Tibial artery (tissue), 4 donors: ENCODE data around the gene TBC1D1.

Experiments
- DNase-seq, 2 donors: peaks; one replicate each; pipeline ENCODE4 v3.0.0-alpha.2; 2019
- H3K27ac ChIP-seq, 2 donors: fragments of 200-600 bp; sonication (generic) in 1 of 2; 1 replicate in 1 of 2; 2 replicates in 1 of 2; pipeline ENCODE4 v1.5.1; 2018 to 2019; ENCODE audit warnings: mild to moderate bottlenecking in 1 of 2
- H3K27me3 ChIP-seq, 2 donors: fragments of 200-600 bp; sonication (generic) in 1 of 2; one replicate each; pipeline versions ENCODE4 v1.5.1 to v1.6.0; 2016 to 2019
- H3K36me3 ChIP-seq, 3 donors: fragments of 200-600 bp; sonication (generic) in 2 of 3; one replicate each; pipeline ENCODE4 v1.5.1; 2016 to 2019; ENCODE audit warnings: mild to moderate bottlenecking in 2 of 3
- H3K4me1 ChIP-seq, 4 donors: fragments of 200-600 bp; sonication (generic) in 2 of 4; 1 replicate in 3 of 4; 2 replicates in 1 of 4; pipeline ENCODE4 v1.5.1; 2016 to 2019
- H3K4me3 ChIP-seq, 2 donors: fragments of 200-600 bp; sonication (generic) in 1 of 2; 1 replicate in 1 of 2; 2 replicates in 1 of 2; pipeline ENCODE4 v1.5.1; 2018 to 2019; ENCODE audit warnings: mild to moderate bottlenecking in 2 of 2
- H3K9me3 ChIP-seq, 3 donors: fragments of 200-600 bp; sonication (generic) in 1 of 3; one replicate each; pipeline ENCODE4 v1.5.1; 2016 to 2019
- CTCF ChIP-seq, 2 experiments: fragments of 200-600 bp in 1 of 2; fragments of 450-650 bp in 1 of 2; IDR thresholded peaks; one replicate each; pipeline ENCODE4 v1.5.1; 2017 to 2019; ENCODE audit warnings: antibody characterized with exemption in 2 of 2, mild to moderate bottlenecking in 1 of 2, moderate library complexity in 1 of 2
- intact Hi-C: fragments of 100-400 bp; cut with DNase I; formaldehyde crosslinking; loops from one replicate; pipeline ENCODE4 v1.15.0; 2023; ENCODE audit warnings: low total_unique reads

The TBC1D1 gene

GRCh38 chr4:37928426-37929416 is 37.8 kb downstream of the TBC1D1 start:
- no peak for DNase-seq
- TF ChIP-seq CTCF (IDR thresholded peaks at IDR 0.05) = no peak
- intact Hi-C loops = no loop called here
- H3K27me3 ChIP-seq = no peaks in the 10 kb centered on the region
- no peaks in the 10 kb centered on the region for H3K36me3 ChIP-seq
- H3K4me3 ChIP-seq = no peak overlapping the region
- H3K27ac ChIP-seq = no peak overlapping the region
- H3K4me1 ChIP-seq = peaks cover 0 to 43% (median 6%) of the 10 kb centered on the region in 4 donors
- H3K9me3 ChIP-seq = no peaks in the 10 kb centered on the region

GRCh38 chr4:37934096-37934495 is 43.2 kb downstream of the TBC1D1 start:
- Histone ChIP-seq H3K4me1 (peaks cover 0 to 46% (median 14%) of the 10 kb centered on the region in 4 donors), H3K36me3 (no peaks in the 10 kb centered on the region), H3K27me3 (no peaks in the 10 kb centered on the region), H3K9me3 (no peaks in the 10 kb centered on the region), H3K27ac (no peak overlapping the region), H3K4me3 (no peak overlapping the region)
- no peak for TF ChIP-seq CTCF (IDR thresholded peaks at IDR 0.05)
- no peak for DNase-seq
- intact Hi-C loops = no loop called here

- intact Hi-C loops = no loop called here
- Histone ChIP-seq H3K27me3 (no peaks in the 10 kb centered on the region), H3K36me3 (no peaks in the 10 kb centered on the region), H3K27ac (no peak overlapping the region), H3K4me1 (peaks cover 0 to 41% (median 14%) of the 10 kb centered on the region in 4 donors), H3K4me3 (no peak overlapping the region), H3K9me3 (no peaks in the 10 kb centered on the region)
- no peak for DNase-seq
- no peak for TF ChIP-seq CTCF (IDR thresholded peaks at IDR 0.05)
These were observed 43.7 kb downstream of the TBC1D1 start for GRCh38 chr4:37934609-37935008.

- H3K4me3 ChIP-seq = no peak overlapping the region
- no peaks in the 10 kb centered on the region for H3K36me3 ChIP-seq
- H3K27me3 ChIP-seq = no peaks in the 10 kb centered on the region
- no peak for TF ChIP-seq CTCF (IDR thresholded peaks at IDR 0.05)
- no peaks in the 10 kb centered on the region for H3K9me3 ChIP-seq
- peaks cover 0 to 41% (median 14%) of the 10 kb centered on the region in 4 donors for H3K4me1 ChIP-seq
- no peak for DNase-seq
- intact Hi-C loops = no loop called here
- no peak overlapping the region for H3K27ac ChIP-seq
These were observed 44.1 kb downstream of the TBC1D1 start for GRCh38 chr4:37935026-37935425.

- H3K27me3 ChIP-seq = no peaks in the 10 kb centered on the region
- no peak overlapping the region for H3K4me3 ChIP-seq
- peak in 1 of 2 experiments; percentile 6 for TF ChIP-seq CTCF (IDR thresholded peaks at IDR 0.05)
- no peaks in the 10 kb centered on the region for H3K9me3 ChIP-seq
- DNase-seq = peak; percentile 34 to 80
- peaks cover 0 to 34% (median 14%) of the 10 kb centered on the region in 4 donors for H3K4me1 ChIP-seq
- intact Hi-C loops = no loop called here
- peak overlapping the region; percentile 30 to 43 for H3K27ac ChIP-seq
- no peaks in the 10 kb centered on the region for H3K36me3 ChIP-seq
These were observed 46.1 kb downstream of the TBC1D1 start for GRCh38 chr4:37936889-37937498.
